Cardiac muscle cell (in vitro differentiated cells and primary cell): ENCODE results near the gene SPRED2. TPM values are rescaled to one million over a fixed set of nuclear protein-coding genes. Genes with fewer than 3 reads are reported as not detected.
"Not testable (repeated sequence)": the region's sequence is repeated elsewhere in the genome, so short reads cannot be mapped to it uniquely, and the experiment has no call there.

Source experiments
- DNase-seq, 2 donors: peaks; one replicate each; pipeline versions ENCODE4 v3.0.0 to v3.0.0-alpha.2; 2010 to 2017; ENCODE audit warnings: low read depth in 1 of 2, low spot score in 1 of 2
- H3K27ac ChIP-seq: fragments of 200-600 bp; sonication (generic); 2 replicates; pipeline ENCODE4 v1.5.1; 2016
- H3K27me3 ChIP-seq: fragments of 200-600 bp; sonication (generic); 2 replicates; pipeline ENCODE4 v1.6.0; 2016; ENCODE audit warnings: control low read depth
- H3K36me3 ChIP-seq: fragments of 200-600 bp; sonication (generic); 2 replicates; pipeline ENCODE4 v1.5.1; 2016; ENCODE audit warnings: control low read depth
- H3K4me1 ChIP-seq: fragments of 200-600 bp; sonication (generic); 2 replicates; pipeline ENCODE4 v1.8.1; 2017; ENCODE audit warnings: low read depth, mild to moderate bottlenecking, mixed run types
- H3K4me3 ChIP-seq: fragments of 200-600 bp; sonication (generic); 2 replicates; pipeline ENCODE4 v1.5.1; 2016; ENCODE audit warnings: mild to moderate bottlenecking
- H3K9me3 ChIP-seq: fragments of 200-600 bp; sonication (generic); 2 replicates; pipeline ENCODE4 v1.5.1; 2017; ENCODE audit warnings: low read depth, mild to moderate bottlenecking, control low read depth
- CTCF ChIP-seq: IDR thresholded peaks from 2 replicates; pipeline ENCODE4 v1.5.1; 2012; ENCODE audit warnings: low read depth, mild to moderate bottlenecking, low read length
- polyA plus RNA-seq: library from polyadenylated mRNA; unstranded; fragments of >200 nt; fragmentation: Nextera tagmentation; extraction: Ambion mirVana; gene quantifications from 2 replicates; pipeline ENCODE4 v1.2.1, GENCODE V29; 2016
- total RNA-seq: library from RNA; depleted of rRNA; stranded (reverse); fragments of >200 nt; gene quantifications from 2 replicates; pipeline ENCODE4 v1.2.3, GENCODE V29; 2016

The SPRED2 gene
- total and polyA plus RNA-seq, 2 experiments from 2014 or later: 11.7 to 18.9 TPM

DNA sequence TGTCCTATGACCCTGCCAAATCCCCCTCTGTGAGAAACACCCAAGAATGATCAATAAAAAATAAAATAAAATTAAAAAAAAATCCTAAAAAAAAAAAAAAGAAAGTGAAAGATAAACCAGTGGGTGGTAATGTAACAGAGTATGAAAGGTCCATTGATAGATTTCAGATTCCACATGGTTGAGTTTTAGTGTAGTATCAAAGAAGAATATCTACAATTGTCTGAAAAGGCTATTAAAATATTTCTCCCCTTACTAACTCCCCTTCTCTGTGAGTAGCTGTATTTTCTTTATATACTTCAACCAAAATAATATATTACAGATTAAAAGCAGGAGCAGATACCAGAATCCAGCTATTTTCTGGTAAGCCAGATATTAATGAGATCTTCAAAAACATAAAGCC lies 92.8 kb downstream of the SPRED2 start:
- Histone ChIP-seq H3K4me1 (peaks cover 4% of the 10 kb centered on the region), H3K36me3 (no peaks in the 10 kb centered on the region), H3K9me3 (no peaks in the 10 kb centered on the region), H3K4me3 (no peak overlapping the region), H3K27me3 (no peaks in the 10 kb centered on the region), H3K27ac (no peak overlapping the region)
- no peak for DNase-seq
- no peak for TF ChIP-seq CTCF

DNA sequence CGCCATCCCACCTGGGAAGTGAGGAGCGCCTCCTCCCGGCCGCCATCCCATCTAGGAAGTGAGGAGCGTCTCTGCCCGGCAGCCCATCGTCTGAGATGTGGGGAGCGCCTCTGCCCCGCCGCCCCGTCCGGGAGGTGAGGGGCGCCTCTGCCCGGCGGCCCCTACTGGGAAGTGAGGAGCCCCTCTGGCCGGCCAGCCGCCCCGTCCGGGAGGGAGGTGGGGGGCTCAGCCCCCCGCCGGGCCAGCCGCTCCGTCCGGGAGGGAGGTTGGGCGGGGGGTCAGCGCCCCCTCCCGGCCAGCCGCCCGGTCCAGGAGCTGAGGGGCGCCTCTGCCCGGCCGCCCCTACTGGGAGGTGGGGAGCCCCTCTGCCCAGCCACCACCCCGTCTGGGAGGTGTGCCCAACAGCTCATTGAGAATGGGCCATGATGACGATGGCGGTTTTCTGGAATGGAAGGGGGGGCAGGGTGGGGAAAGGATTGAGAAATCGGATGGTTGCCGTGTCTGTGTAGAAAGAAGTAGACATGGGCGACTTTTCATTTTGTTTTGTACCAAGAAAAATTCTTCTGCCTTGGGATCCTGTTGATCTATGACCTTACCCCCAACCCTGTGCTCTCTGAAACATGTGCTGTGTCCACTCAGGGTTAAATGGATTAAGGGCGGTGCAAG lies 93.4 kb downstream of the SPRED2 start:
- not testable (repeated sequence) for H3K36me3 ChIP-seq, H3K4me1 ChIP-seq, H3K9me3 ChIP-seq, DNase-seq, H3K27me3 ChIP-seq, H3K4me3 ChIP-seq, H3K27ac ChIP-seq

- not testable (repeated sequence) for H3K9me3 ChIP-seq, H3K27me3 ChIP-seq, DNase-seq, H3K36me3 ChIP-seq, H3K4me3 ChIP-seq, H3K27ac ChIP-seq, H3K4me1 ChIP-seq
Observed at GRCh38 chr2:65337915-65338314, 94.5 kb downstream of the SPRED2 start.

DNA sequence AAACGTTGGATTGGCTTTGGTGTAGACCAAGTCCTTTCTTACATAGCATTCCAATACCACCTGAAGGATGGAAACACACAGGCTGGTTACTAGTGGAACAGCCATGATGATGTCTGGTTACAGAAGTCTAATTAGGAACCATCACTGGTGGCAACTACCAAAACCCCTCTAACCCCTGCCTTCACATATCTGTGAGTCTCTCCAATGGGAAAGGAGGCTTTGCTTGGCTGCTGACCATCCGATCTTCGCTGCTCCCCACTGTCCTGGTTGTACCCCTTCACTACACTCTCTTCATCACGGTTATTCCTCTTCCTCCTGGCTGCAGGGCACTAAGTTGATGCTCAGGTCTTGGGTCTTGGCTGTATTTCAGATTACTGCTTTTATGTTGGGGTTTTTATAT lies 97.7 kb downstream of the SPRED2 start:
- no peak for DNase-seq
- H3K36me3 ChIP-seq: no peaks in the 10 kb centered on the region
- no peaks in the 10 kb centered on the region for H3K27me3 ChIP-seq
- H3K27ac ChIP-seq: no peak overlapping the region
- no peak overlapping the region for H3K4me3 ChIP-seq
- no peaks in the 10 kb centered on the region for H3K4me1 ChIP-seq
- no peak for TF ChIP-seq CTCF
- H3K9me3 ChIP-seq: no peaks in the 10 kb centered on the region

- DNase-seq: peak in 1 of 2 donors; percentile 36
- H3K27me3 ChIP-seq: no peaks in the 10 kb centered on the region
- no peak overlapping the region for H3K4me3 ChIP-seq
- no peak overlapping the region for H3K27ac ChIP-seq
- no peaks in the 10 kb centered on the region for H3K9me3 ChIP-seq
- H3K4me1 ChIP-seq: no peaks in the 10 kb centered on the region
- TF ChIP-seq CTCF: no peak
- no peaks in the 10 kb centered on the region for H3K36me3 ChIP-seq
Observed at GRCh38 chr2:65331336-65332025, 100.9 kb downstream of the SPRED2 start.

GRCh38 chr2:65329525-65329924 lies 102.9 kb downstream of the SPRED2 start:
- Histone ChIP-seq H3K27ac (no peak overlapping the region), H3K9me3 (no peaks in the 10 kb centered on the region), H3K27me3 (no peaks in the 10 kb centered on the region), H3K4me1 (no peaks in the 10 kb centered on the region), H3K36me3 (no peaks in the 10 kb centered on the region), H3K4me3 (no peak overlapping the region)
- no peak for DNase-seq
- TF ChIP-seq CTCF: no peak
